ENCODE results near the gene HSD3B7.
A peak's percentile ranks its signal among the peaks of the same experiment; 100 is the strongest.
"Not testable (repeated sequence)": the region's sequence is repeated elsewhere in the genome, so short reads cannot be mapped to it uniquely, and the experiment has no call there.

HSD3B7 gene
- long read RNA-seq, donor 1, partial matches to known transcripts = 0 of 2 reads
- long read RNA-seq, donor 1, other reads (novel, unspliced or antisense) = 0 of 2 reads
- long read RNA-seq, donor 2, partial matches to known transcripts = 0 of 1 reads
- long read RNA-seq, donor 2, other reads (novel, unspliced or antisense) = 0 of 1 reads
- long read RNA-seq, donor 3, partial matches to known transcripts = 0 of 1 reads
- long read RNA-seq, donor 3, other reads (novel, unspliced or antisense) = 0 of 1 reads
- long read RNA-seq, donor 4, partial matches to known transcripts = 0 of 3 reads
- long read RNA-seq, donor 4, other reads (novel, unspliced or antisense) = 0 of 3 reads
- long read RNA-seq, donor 5, partial matches to known transcripts = 8 of 8 reads
- long read RNA-seq, donor 5, other reads (novel, unspliced or antisense) = 0 of 8 reads
- long read RNA-seq, donor 6, partial matches to known transcripts = 0 of 2 reads
- long read RNA-seq, donor 6, other reads (novel, unspliced or antisense) = 0 of 2 reads
- long read RNA-seq, donor 7 = 0 reads
- long read RNA-seq, donor 8, transcript HSD3B7-202 (7 exons, 2,172 nt) = major isoform, 6 of 6 reads
- long read RNA-seq, donor 8, partial matches to known transcripts = 0 of 6 reads
- long read RNA-seq, donor 8, other reads (novel, unspliced or antisense) = 0 of 6 reads

GRCh38 chr16:30984669-30985400, at the start of gene HSD3B7:
Gene HSD3B7, plus strand, starts transcription at chr16:30985207. Its CDS starts 452 bp downstream, at chr16:30985659.
- peak; percentile 64 for DNase-seq

- no peak for DNase-seq
These were observed 47.3 kb upstream of the HSD3B7 start for GRCh38 chr16:30937692-30938091.

- DNase-seq = not testable (repeated sequence)
These were observed 45.4 kb upstream of the HSD3B7 start for GRCh38 chr16:30939571-30939970.

- peak; percentile 62 for DNase-seq
These were observed 43.2 kb upstream of the HSD3B7 start for GRCh38 chr16:30941600-30942425.

- DNase-seq = no peak
These were observed 42.6 kb upstream of the HSD3B7 start for GRCh38 chr16:30942426-30942806.

- DNase-seq = no peak
These were observed 40.7 kb upstream of the HSD3B7 start for GRCh38 chr16:30944352-30944751.

GRCh38 chr16:30946671-30947540, 38.1 kb upstream of the HSD3B7 start:
- no peak for DNase-seq

- no peak for DNase-seq
These were observed 37.5 kb upstream of the HSD3B7 start for GRCh38 chr16:30947541-30947858.

GRCh38 chr16:30947859-30948666, 36.9 kb upstream of the HSD3B7 start:
- DNase-seq = peak; percentile 90

- DNase-seq = peak; percentile 88
These were observed 36.0 kb upstream of the HSD3B7 start, which contains the start of gene ORAI3 for GRCh38 chr16:30948667-30949649. Gene ORAI3, plus strand, starts transcription at chr16:30949068. Its CDS starts 222 bp downstream, at chr16:30949290.

GRCh38 chr16:30949650-30950515, 35.1 kb upstream of the HSD3B7 start:
- DNase-seq = no peak

- DNase-seq = no peak
These were observed 34.4 kb upstream of the HSD3B7 start for GRCh38 chr16:30950516-30951065.

- no peak for DNase-seq
These were observed 33.8 kb upstream of the HSD3B7 start for GRCh38 chr16:30951193-30951592.

GRCh38 chr16:30951750-30952149, 33.3 kb upstream of the HSD3B7 start:
- DNase-seq = no peak

GRCh38 chr16:30953111-30953510, 31.9 kb upstream of the HSD3B7 start:
- DNase-seq = no peak

- peak; percentile 66 for DNase-seq
These were observed 31.4 kb upstream of the HSD3B7 start for GRCh38 chr16:30953511-30954124.

- DNase-seq = no peak
These were observed 30.0 kb upstream of the HSD3B7 start for GRCh38 chr16:30954993-30955392.
